HG02973 (cell line): Measurements from ENCODE around the gene SGK2.
"Not testable (repeated sequence)": the region's sequence is repeated elsewhere in the genome, so short reads cannot be mapped to it uniquely, and the experiment has no call there.

ENCODE experiments used
- ATAC-seq: cut with Tn5 transposase; IDR thresholded peaks from one replicate; pipeline ENCODE4 v1.9.1; 2021; ENCODE audit warnings: moderate library complexity; ENCODE audit not compliant: unreplicated experiment

The SGK2 gene

DNA sequence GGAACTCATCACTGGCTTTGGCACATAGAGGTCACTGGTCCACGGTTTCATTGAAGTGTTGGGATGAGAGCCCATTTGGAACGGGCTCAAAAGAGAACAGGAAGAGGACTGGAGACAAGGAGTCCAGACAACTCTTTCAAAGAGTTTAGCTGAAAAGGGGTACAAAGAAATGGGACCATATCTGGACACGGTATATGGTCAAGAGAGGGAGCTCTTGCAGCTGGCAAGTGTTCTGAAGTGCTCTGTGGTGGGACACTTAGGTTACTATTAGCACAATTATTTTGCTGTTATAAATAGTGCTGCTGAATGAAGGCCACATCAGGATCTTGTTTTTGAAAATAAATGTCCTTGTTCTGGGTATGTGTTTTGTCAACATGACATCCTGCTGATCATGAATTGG is 4.6 kb downstream of the SGK2 start:
- no peak for ATAC-seq

DNA sequence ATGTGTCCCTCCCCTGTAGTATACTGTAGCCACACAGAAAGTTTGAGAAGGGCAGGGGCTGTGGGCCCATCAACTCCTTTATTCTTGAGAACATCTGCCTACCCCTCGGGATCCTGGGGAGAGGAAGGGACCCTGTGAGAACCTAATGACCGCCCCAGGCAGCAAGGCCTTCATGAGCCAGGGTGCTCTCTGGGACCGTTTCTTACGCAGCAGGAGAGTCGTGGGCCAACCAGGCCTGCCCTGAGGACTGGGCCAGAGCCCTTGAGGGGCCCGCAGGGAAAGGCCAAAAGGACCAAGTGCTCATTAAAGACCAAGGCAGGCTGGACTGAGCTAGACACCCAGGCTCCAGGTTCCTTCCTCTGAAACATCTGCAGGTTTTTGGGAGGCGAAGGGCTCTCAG is 5.2 kb downstream of the SGK2 start:
- ATAC-seq: no peak

- ATAC-seq: no peak
Measured at GRCh38 chr20:43564455-43564854, 5.6 kb downstream of the SGK2 start.

DNA sequence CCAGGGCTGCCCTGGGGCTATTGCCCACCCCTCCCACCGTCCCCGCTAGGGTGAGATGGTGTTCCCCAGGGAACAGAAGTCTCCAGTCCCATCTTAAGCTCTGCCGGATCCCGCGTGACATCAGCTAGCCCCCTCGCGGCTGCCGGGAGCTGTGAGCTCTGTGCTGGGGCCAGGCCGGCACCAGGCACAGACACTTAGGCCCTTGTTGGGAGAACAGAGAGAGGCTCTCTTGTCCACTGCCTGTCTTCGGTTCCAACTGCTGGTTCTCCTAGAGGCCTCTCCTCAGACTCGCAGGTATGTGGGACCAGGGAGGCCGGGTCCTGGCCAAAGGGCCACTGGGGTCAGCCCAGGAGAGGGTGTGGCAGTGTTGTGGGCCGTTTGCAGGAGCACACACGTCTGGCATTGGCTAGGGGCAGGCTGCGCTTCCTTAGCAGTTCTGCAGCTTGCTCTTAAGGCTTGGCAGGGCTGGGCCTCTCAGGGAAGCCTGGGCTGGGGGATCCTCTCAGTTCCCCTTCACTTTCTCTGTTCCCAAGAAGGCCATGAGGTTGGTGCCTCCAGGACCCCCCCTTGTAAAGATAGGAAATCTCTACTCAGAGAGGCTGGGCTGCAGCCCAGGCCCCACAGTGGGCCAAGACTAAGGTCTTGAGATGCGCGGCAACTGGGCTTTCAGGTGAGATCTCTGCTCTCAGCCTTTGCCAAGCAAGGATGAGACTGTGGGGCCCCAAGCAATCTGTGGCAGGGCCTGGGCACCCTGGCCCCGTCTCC is 6.3 kb downstream of the SGK2 start:
- no peak for ATAC-seq

DNA sequence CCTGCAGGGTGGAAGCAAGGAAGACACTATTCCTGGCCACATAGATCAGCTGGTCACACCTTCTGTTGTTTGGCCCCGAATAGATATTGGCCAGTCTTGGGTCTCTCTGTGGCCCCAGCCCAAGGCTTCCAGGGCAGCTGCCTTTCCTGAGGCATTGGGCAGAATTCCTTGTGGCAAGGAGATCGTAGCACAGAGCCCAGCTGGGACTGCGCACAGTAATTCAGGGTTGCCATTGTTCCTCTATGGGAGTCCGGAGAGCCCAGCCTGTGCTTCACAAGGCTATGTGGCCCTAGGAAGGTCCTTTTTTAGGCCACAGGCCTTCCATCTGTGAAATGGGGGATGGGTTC is 6.9 kb downstream of the SGK2 start:
- no peak for ATAC-seq

DNA sequence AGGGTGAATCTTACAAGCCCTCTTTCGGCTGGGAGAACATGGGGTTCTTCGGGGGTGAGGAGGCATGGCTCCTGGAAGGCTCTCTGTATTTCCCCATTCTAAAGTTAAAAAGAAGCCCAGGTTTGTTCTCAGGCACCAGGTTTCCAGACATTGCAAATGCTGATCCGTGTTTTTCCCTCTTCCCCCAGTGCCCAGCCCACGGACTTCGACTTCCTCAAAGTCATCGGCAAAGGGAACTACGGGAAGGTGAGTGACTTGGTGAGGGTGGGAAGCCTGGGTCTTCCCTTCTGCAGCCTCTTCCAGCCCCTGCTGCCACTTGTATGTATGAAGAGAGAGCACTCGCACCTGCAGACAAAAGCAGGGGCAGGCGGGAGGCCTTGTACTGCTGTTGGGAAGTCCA is 8.7 kb downstream of the SGK2 start:
- ATAC-seq: no peak

DNA sequence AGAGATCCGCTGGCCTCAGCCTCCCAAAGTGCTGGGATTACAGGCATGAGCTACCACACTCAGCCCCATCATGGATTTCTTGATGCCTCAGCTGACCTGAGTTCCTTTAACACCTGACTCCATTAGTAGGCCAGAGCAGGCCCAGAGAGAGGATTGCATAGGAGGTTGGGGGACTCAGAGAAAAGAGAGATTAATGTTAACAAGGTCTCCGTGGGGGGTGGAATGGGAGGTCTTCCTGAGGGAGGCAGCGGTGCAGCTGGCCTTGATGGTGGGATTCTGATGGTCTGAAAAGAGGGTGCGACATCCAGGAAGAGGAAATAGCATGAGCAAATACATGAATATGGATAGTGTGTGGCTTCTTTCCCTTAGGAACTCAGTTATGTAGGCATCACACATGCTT is 9.9 kb downstream of the SGK2 start:
- no peak for ATAC-seq

- no peak for ATAC-seq
Measured at GRCh38 chr20:43569282-43569681, 10.5 kb downstream of the SGK2 start.

DNA sequence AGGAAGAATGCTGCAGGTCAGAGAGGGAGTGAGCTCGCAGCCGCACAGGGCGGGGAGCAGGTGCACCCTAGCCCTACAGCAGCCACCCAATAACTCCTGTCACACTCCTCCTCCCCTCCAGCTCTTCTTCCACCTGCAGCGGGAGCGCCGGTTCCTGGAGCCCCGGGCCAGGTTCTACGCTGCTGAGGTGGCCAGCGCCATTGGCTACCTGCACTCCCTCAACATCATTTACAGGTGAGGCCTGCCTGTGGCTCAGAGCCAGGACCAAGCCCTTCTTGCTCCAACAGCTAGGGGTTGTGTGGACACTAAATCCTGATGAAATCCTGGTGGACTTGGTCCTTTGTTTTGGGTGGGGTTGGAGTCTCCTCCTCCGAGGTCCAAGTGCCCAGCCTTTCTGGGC is 11.7 kb downstream of the SGK2 start:
- no peak for ATAC-seq

- ATAC-seq: no peak
Measured at GRCh38 chr20:43571310-43571709, 12.5 kb downstream of the SGK2 start.

- ATAC-seq: no peak
Measured at GRCh38 chr20:43571771-43572170, 12.9 kb downstream of the SGK2 start.

DNA sequence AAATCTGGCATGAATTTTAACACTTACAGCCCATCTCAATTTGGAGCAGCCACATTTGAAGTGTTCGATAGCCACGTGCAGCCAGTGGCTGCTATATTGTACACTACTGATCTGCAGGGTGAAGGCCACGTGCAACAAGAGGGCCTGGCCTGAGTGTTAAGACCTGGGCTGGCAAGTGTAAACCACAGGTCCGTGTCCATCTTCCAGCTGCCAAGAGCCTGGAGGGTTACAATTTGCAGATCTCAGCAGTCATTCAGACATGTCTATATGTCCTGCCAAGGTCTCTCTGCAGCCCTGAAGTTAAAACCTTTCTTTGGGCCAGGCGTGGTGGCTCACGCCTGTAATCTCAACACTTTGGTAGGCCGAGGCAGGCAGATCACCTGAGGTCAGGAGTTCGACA is 14.1 kb downstream of the SGK2 start:
- no peak for ATAC-seq

- no peak for ATAC-seq
Measured at GRCh38 chr20:43576108-43576507, 17.3 kb downstream of the SGK2 start.

DNA sequence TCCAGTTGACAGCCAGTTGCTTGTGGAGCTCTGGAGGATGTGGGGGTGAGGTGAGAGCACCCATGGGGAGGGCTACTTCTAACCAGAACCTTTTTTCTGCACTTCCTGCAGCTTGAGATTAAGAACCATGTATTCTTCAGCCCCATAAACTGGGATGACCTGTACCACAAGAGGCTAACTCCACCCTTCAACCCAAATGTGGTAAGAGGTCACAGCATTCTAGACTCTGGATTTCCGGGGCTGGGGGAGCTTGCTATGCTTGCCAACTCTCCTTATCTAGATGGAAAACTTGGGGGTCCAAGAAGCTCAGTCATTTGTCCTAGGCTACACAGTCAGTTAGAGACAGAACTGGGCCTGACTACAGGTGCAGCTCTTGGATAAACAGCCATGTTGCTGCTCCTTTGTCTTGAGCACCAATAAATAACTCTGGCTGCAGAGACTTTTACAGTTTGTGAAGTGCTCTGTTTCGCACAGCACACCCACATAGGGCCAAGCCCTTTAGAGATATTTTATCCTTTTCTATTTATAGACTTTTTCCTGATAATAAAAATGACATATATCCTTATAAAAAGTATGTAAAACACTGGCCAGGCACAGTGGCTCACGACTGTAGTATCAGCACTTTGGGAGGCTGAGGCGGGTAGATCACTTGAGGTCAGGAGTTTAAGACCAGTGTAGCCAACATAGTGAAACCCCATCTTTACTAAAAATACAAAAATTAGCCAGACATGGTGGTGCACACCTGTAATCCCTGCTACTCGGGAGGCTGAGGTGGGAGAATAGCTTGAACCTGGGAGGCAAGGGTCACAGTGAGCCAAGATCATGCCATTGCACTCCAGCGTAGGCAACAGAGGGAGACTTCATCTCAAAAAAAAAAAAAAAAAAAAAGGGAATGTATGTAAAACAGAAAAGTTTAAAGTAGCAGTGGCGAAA is 21.3 kb downstream of the SGK2 start:
- no peak for ATAC-seq

- ATAC-seq: no peak
Measured at GRCh38 chr20:43583133-43583864, 24.5 kb downstream of the SGK2 start.

- ATAC-seq: no peak
Measured at GRCh38 chr20:43583982-43584432, 25.2 kb downstream of the SGK2 start.

GRCh38 chr20:43584448-43585136 is 25.8 kb downstream of the SGK2 start:
- no peak for ATAC-seq

DNA sequence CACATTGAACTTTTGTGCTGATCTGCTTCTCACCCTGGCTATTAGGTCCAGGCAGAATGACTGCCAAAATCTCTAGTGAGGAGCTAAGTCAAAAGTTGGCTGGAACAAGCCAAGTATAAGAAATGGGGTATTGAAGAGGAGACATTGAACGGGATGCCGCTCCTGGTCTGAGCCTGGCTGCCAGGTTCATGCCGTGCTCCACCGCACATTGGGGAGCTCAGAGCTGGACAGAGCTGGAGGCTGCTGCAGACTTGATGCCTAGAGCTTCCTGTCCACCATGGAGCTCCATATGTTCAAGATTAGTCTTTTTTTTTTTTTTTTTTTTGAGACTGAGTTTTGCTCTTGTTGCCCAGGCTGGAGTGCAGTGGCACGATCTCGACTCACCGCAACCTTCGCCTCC is 27.8 kb downstream of the SGK2 start:
- no peak for ATAC-seq

DNA sequence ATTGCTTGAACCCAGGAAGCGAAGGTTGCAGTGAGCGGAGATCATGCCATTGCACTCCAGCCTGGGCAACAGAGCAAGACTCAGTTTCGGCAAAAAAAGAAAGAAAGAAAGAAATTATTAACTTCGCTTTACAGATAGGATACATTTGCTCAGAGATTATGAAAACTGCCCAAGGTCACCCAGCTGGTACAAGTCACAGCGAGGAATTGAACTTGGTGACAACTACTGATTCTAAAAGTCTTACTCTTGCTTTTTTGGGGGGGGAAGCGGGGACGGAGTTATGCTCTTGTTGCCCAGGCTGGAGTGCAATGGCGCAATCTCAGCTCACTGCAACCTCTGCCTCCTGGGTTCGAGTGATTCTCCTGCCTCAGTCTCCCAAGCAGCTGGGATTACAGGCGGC is 29.7 kb downstream of the SGK2 start:
- ATAC-seq: not testable (repeated sequence)

DNA sequence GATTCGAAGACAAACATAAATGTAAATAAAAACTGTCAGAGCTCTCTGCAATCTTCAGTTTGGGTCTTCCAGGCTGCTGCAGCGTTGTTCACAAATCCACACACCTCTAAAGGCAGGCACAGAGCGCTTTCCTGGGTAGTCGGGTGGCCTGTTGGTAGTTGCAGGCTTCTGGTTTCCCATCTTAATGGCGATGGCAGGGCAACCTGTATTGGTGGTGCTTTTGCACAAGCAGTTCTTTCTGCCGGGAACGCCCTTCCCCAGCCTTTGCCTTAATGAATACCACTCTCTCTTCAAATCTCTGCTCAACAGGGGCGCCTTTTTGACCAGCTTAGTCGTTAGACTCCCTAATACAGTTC is 31.2 kb downstream of the SGK2 start:
- no peak for ATAC-seq
